ENCODE data around the gene TMEM186.
"Not testable (repeated sequence)": the region's sequence is repeated elsewhere in the genome, so short reads cannot be mapped to it uniquely, and the experiment has no call there.

Gene TMEM186

DNA sequence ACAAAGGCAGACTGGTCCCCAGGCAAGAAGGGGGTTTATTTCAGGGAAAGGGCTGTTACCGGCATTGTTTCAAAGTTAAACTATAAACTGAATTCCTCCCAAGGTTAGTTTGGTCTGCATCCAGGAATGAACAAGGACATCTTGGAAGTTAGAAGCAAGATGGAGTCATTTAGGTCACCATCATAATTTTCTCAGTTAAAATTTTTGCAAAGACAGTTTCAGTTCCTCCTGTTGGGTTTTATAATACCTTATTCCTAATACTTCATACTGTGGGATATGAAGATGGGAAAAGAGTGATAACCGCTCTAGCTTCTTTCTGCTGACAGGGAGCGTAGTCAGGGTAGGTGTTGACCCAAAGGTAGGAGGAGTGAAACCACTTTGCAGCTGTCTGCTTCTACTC, 25.0 kb upstream of the TMEM186 start:
- Mint-ChIP-seq H3K27me3 (no peaks in the 10 kb centered on the region), H3K36me3 (peaks cover 40% of the 10 kb centered on the region), H3K4me3 (no peak overlapping the region), H3K4me1 (peaks cover 8% of the 10 kb centered on the region), H3K9me3 (no peaks in the 10 kb centered on the region), H3K27ac (no peak overlapping the region)
- CTCF ChIA-PET = interaction anchor here (1.7 kb wide), 1 partner anchor 58 kb away, joined by 4 read pairs; no protein-coding TSS in a partner anchor
- no peak for DNase-seq

DNA sequence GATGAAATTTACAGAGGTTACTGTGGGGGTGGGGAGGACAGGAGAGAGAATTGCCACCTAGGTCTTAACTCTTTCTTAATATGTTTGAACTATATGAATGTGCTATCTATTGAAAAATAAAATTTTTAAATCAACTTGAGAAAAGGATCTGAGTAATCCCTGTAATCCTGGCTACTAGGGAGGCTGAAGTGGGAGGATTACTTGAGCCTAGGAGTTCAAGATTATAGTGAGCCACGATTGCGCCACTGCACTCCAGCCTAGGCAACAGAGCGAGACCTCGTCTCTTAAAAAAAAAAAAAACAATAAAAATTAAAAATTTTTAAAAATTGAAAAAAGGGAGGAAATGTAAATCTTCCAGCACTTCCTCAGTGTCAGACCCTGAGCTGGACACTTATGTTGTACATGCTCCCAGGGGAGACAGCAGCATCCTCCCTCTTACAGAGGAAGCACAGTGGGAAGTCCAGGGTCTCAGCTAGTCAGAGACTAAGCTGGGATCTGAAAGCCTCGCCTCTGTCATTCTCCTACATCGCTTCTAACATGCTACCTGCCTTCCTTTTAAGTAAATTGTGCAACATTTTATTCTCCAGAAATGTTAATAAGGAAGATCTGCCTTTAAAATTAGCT, 22.1 kb upstream of the TMEM186 start:
- no peak overlapping the region for H3K4me3 Mint-ChIP-seq
- no peak overlapping the region for H3K27ac Mint-ChIP-seq
- H3K27me3 Mint-ChIP-seq = no peaks in the 10 kb centered on the region
- peaks cover 54% of the 10 kb centered on the region for H3K36me3 Mint-ChIP-seq
- CTCF ChIA-PET = interaction anchor here (1.7 to 1.8 kb wide), 2 partner anchors 22 to 60 kb away, joined by 4 to 5 read pairs; partner anchors contain the start of genes PMM2 and TMEM186
- H3K4me1 Mint-ChIP-seq = peaks cover 26% of the 10 kb centered on the region
- no peak for DNase-seq
- no peaks in the 10 kb centered on the region for H3K9me3 Mint-ChIP-seq

DNA sequence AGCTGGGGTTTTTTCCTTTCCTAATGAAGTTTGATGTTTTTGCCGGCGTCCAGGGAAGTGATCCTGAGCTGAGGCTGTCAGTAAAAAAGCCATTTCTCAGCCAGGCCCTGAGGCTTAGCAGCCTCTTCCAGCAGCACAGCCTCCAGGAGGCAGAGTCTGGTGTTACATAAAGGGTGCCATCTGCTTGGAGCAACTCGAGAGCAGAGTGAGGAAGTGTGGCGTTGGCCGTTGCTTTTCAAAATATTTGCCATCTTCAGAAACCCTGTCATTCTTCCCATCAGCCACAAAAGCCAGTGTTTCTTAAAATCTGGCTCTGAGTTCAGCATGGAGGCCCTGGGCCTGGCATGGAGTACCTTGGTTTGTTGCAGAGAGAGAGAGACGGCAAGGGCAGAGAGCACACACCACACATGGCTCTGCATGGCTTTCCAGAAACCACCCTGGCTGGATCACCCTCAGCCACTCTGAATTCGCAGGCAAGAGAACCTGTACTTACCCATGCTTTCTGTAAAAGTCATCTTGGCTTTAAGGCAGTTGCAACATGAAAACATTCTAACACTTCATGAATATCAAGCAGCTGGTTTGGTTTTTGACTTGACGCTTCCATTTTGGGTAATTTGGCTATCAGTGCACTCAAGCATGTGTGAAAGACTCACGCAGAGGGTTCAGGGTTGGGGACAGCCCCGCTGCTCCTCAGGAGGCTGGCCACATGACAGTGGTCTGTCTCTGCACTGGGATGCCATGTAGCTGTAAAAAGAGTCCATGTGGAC, 21.2 kb upstream of the TMEM186 start:
- Mint-ChIP-seq H3K4me3 (no peak overlapping the region), H3K4me1 (peaks cover 27% of the 10 kb centered on the region), H3K9me3 (no peaks in the 10 kb centered on the region), H3K36me3 (peaks cover 53% of the 10 kb centered on the region), H3K27ac (no peak overlapping the region), H3K27me3 (no peaks in the 10 kb centered on the region)
- DNase-seq = no peak
- CTCF ChIA-PET = interaction anchor here (1.7 to 2.6 kb wide), 3 partner anchors 21 to 61 kb away, joined by 4 to 11 read pairs (median 5); partner anchors contain the start of genes PMM2 and TMEM186

DNA sequence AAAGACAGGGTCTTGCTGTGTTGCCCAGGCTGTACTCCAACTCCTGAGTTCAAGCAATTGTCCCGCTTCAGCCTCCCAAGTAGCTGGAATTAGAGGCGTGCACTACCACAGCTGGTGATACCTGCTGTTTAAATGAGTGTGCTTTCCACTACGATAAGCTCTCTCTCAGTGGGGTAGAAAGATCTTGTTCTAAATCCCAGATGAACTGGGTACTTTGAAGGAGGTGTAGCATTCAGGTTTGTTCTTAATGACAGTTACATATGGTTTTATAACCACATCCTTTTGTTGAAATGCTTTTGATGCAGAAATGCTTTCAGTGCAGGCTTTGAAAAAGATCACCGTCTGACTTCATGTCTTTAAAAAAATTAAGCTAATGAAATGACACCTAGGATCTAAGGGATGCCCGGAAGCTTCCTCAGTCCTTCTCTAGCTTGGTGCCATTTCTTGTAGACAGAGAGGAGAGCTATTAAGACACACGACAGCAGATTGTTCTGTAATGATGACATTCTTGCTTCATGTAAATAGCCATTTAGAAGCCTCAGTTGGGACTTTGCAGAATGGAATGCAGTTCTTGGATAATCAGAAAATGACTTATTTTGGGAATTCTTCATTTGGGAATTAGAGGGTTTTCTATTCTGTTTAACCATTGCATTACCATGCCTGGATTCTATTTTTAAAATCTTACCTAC, 19.7 kb upstream of the TMEM186 start:
- peaks cover 57% of the 10 kb centered on the region for H3K36me3 Mint-ChIP-seq

DNA sequence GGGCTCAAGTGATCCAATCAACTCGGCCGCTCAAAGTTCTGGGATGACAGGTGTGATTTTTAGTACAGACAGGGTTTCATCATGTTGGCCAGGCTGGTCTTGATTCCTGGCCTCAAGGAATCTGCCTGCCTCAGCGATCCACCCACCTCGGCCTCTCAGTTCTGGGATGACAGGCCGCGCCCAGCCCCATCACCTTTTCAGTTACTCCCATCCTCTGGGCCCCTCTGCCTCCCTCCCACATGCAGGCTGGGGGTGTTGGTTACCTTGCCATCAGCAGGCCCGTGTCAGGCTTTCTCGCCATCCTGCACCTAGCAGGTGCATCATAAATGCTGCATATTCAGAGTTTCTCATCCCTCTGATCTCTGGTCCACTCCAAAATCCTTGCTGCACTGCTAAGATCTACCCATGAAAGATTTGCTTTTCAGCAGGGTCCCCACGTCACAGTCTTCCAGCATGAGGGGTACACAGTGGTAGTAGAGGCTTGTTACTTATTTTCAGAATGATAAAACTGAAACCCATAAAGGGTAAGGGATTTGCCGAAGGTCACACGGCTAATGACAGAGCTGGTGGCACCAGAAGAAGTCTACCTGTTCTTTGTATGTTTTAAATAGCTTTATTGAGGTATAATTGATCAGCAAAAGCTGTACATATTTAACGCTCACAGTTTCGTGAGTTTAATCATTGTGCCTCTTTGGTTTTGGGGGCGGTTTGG, 16.8 kb upstream of the TMEM186 start:
- DNase-seq = no peak
- Mint-ChIP-seq H3K27ac (no peak overlapping the region), H3K9me3 (no peaks in the 10 kb centered on the region), H3K4me3 (no peak overlapping the region), H3K27me3 (no peaks in the 10 kb centered on the region), H3K36me3 (peaks cover 53% of the 10 kb centered on the region), H3K4me1 (peaks cover 27% of the 10 kb centered on the region)
- CTCF ChIA-PET = no interaction called here

More for the DNA sequence above, 19.7 kb upstream of the TMEM186 start:
- no peak for DNase-seq
- Mint-ChIP-seq H3K4me1 (peaks cover 27% of the 10 kb centered on the region), H3K4me3 (no peak overlapping the region), H3K9me3 (no peaks in the 10 kb centered on the region), H3K27me3 (no peaks in the 10 kb centered on the region), H3K27ac (peak overlapping the region; percentile 88)
- CTCF ChIA-PET = interaction anchor here (0.8 to 2.6 kb wide), 8 partner anchors 11 to 245 kb away, joined by 3 to 11 read pairs (median 3); no protein-coding TSS in a partner anchor

DNA sequence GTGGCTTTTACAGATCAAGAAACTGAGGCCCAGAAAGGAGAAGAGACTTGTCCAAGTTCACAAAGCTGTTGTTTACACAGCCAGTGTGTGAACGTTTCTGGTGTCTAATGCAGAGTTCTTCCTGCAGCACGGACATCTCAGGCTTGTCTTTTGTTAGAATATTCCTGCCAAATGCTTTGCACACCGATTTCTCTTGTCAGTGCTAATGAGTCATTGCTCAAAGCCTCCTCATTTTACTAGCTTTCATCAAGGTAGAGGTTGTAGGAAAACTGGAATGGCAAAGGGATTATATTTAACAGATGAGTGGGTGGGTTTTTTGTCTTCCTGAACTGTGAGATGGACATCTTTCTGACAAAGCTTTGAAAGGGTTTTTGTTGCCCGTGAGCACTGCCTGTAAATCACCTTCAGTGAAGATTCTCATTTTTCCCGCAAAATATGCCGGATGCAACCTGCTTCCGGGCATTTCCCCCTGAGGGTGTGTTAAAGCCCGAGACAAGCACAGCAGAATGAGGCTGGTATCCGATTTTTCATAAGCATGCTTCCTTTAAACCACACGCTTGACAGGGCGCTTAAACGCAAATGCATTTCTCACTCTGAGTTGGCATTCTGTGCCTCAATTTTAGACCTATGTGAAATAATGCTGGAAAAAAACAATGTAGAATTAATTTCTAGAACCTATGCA, 14.9 kb upstream of the TMEM186 start:
- Mint-ChIP-seq H3K4me1 (peaks cover 18% of the 10 kb centered on the region), H3K9me3 (no peaks in the 10 kb centered on the region), H3K27me3 (no peaks in the 10 kb centered on the region), H3K27ac (no peak overlapping the region), H3K4me3 (no peak overlapping the region), H3K36me3 (peaks cover 54% of the 10 kb centered on the region)
- no peak for DNase-seq
- CTCF ChIA-PET = no interaction called here

DNA sequence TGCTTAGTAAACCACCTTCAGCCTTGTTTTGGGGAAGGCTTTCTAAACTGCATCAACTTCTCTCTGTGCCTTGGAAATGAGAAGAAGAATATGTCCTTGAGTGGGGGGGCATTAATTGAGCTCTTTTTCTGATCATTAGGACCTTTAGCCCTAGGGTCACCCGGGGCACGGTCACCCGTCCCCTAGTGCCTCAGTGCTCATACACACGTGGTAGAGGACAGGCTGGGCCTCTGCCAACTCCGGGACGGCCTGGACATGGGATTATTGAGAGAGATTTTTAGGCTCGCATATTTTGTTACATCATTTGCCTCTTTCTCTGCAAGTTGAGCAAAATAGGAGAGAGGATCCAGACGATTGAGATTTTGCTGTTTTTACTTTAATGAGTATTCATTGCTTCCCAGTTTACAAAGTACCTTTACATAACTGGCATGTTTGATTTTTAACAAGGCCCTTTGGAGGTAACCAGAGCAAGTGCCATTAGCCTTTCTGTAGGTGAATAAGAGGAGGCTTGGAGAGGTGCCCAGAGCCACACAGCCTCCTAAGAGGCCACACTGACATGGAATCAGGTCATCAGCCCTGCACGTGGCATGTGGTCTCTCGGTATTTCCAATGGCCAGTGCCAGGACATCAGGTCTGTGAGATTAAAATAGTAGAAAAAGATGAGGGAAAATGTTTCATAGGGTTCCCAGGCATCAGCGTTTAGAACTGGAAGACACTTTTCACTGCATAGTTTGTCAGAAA, 11.3 kb upstream of the TMEM186 start:
- CTCF ChIA-PET = interaction anchor here (1.3 kb wide), 1 partner anchor 71 kb away, joined by 3 read pairs; no protein-coding TSS in a partner anchor
- H3K4me1 Mint-ChIP-seq = no peaks in the 10 kb centered on the region
- H3K27ac Mint-ChIP-seq = no peak overlapping the region
- no peaks in the 10 kb centered on the region for H3K9me3 Mint-ChIP-seq
- H3K27me3 Mint-ChIP-seq = no peaks in the 10 kb centered on the region
- H3K36me3 Mint-ChIP-seq = peaks cover 54% of the 10 kb centered on the region
- H3K4me3 Mint-ChIP-seq = no peak overlapping the region
- DNase-seq = no peak

DNA sequence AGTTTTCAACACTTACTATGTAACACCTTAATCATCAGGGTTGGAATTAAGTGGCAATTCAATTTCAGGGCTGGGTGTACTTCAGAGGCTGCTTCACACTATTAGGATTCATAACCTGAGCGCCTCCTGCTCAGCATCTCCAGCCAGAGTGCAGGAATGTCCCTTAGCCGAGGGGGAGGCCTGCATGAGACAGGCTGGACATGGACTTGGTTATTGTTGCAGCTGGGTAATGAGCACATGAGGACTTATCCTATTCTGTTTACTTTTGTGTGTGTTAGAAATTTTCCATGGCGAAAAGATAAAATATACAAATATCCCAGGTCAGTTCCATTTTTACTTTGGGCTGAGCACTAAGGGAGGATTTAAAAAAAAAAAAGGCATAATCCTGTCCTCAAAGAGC, 10.6 kb upstream of the TMEM186 start:
- no peak overlapping the region for H3K4me3 Mint-ChIP-seq
- H3K9me3 Mint-ChIP-seq = no peaks in the 10 kb centered on the region
- no peaks in the 10 kb centered on the region for H3K27me3 Mint-ChIP-seq
- H3K4me1 Mint-ChIP-seq = peaks cover 2% of the 10 kb centered on the region
- DNase-seq = no peak
- CTCF ChIA-PET = no interaction called here
- H3K27ac Mint-ChIP-seq = no peak overlapping the region
- H3K36me3 Mint-ChIP-seq = peaks cover 53% of the 10 kb centered on the region

DNA sequence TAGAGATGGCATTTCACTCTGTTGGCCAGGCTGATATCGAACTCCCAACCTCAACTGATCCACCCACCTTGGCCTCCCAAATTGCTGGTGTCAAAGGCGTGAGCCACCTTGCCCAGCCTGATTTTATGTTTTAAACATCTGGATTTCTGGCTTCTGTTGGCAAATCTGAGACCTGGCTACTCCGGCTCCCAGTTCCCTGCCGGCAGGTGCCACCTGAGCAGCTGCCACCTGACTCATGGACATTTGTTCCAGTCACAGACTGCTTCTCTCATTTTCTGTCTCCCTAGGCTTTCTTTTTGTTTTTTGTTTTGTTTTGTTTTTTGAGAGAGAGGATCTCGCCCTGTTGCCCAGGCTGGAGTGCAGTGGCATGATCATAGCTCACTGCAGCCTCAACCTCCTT, 9.8 kb upstream of the TMEM186 start:
- Mint-ChIP-seq H3K27ac (no peak overlapping the region), H3K36me3 (peaks cover 55% of the 10 kb centered on the region), H3K4me1 (peaks cover 4% of the 10 kb centered on the region), H3K4me3 (no peak overlapping the region), H3K9me3 (no peaks in the 10 kb centered on the region), H3K27me3 (no peaks in the 10 kb centered on the region)
- CTCF ChIA-PET = interaction anchor here (0.6 kb wide), 1 partner anchor 344 kb away, joined by 4 read pairs; no protein-coding TSS in a partner anchor
- DNase-seq = no peak

DNA sequence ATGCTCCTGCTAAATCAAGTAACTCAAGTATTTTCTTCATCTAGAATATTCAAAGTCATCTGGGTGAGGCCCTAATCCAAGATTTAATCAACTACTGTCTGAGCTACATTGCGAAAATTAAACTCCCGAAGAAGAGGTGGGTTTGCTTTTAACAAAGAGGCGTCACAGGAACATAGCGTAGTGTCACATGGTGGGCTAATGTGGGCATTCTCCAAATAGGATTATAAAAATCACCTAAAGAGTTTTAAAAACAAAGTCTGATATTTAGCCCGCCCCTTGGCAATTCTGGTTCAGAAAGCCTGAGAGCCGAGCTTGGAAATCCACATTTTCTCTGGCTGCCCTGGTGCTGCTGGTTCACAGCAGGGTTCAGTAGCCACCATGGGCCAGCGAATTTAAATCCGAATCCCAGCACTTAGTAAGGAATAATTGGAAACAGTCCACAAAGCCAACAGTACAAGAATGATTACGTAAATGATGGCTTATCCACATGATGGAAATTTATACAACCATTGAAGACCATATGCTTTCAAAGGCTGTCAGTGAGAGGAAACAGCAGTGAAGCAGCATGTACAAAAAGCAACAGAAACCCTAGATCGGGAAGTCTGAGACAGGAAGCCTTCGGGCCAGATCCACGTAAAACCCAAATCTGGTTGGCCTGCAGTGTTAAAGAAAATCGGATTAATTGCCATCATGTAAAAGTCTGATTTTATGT, 9.0 kb upstream of the TMEM186 start:
- no peak overlapping the region for H3K27ac Mint-ChIP-seq
- H3K36me3 Mint-ChIP-seq = peaks cover 58% of the 10 kb centered on the region
- no peak overlapping the region for H3K4me3 Mint-ChIP-seq
- H3K4me1 Mint-ChIP-seq = peaks cover 4% of the 10 kb centered on the region
- CTCF ChIA-PET = interaction anchor here (0.8 kb wide), 1 partner anchor 11 kb away, joined by 3 read pairs; no protein-coding TSS in a partner anchor
- no peaks in the 10 kb centered on the region for H3K27me3 Mint-ChIP-seq
- H3K9me3 Mint-ChIP-seq = no peaks in the 10 kb centered on the region
- DNase-seq = no peak

DNA sequence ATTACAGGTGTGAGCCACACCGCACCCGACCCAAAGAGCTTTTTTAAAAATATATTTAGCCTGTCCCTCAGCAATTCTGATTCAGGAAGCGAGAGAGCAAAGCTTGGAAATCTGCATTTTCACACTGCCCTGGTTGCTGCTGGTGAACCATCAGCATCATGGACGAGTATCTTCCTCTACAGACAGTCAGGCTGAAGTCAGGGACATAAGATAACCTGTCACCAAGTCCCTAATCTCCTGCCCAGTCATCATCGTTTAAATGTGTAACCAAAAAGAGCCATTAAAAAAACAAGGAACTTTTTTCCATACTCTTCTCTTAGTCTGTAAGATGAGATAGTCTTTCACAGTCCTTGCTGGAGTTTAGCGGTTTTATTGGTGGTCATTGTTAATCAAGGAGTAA, 6.9 kb upstream of the TMEM186 start:
- no peaks in the 10 kb centered on the region for H3K9me3 Mint-ChIP-seq
- CTCF ChIA-PET = no interaction called here
- no peak overlapping the region for H3K4me3 Mint-ChIP-seq
- H3K36me3 Mint-ChIP-seq = peaks cover 52% of the 10 kb centered on the region
- no peak for DNase-seq
- H3K27me3 Mint-ChIP-seq = no peaks in the 10 kb centered on the region
- peaks cover 15% of the 10 kb centered on the region for H3K4me1 Mint-ChIP-seq
- H3K27ac Mint-ChIP-seq = no peak overlapping the region

DNA sequence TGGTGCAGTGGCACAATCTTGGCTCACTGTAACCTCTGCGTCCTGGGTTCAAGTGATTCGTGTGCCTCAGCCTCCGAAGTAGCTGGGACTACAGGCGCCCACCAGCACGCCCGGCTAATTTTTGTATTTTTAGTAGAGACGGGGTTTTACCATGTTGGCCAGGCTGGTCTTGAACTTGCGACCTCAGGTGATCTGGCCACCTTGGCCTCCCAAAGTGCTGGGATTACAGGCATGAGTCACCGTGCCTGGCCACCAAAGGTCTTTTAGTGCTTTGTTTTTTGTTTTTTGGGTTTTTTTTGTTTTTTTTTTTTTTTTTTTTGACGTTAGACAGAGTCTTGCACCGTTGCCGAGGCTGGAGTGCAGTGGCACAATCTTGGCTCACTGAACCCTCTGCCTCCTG, 6.3 kb upstream of the TMEM186 start:
- H3K4me3 Mint-ChIP-seq, DNase-seq, H3K27me3 Mint-ChIP-seq, H3K27ac Mint-ChIP-seq, H3K9me3 Mint-ChIP-seq: not testable (repeated sequence)
- peaks cover 49% of the 10 kb centered on the region for H3K36me3 Mint-ChIP-seq
- H3K4me1 Mint-ChIP-seq = peaks cover 20% of the 10 kb centered on the region
- CTCF ChIA-PET = interaction anchor here (0.6 kb wide), 1 partner anchor 146 kb away, joined by 3 read pairs; no protein-coding TSS in a partner anchor

Data from activated naive CD4-positive, alpha-beta T cell treated with anti-CD3 and anti-CD28 coated beads, Interleukin-2, amount 10 ng/mL, durations not matched to agents 7 days and 5 days (primary cell).